Esophagus squamous epithelium (tissue), 5 donors: ENCODE measurements around the gene PCSK5. TPM values are rescaled to one million over a fixed set of nuclear protein-coding genes. Genes with fewer than 3 reads are reported as not detected.

ENCODE experiments used
- DNase-seq: peaks from one replicate; lab custom pipeline; 2025; lab: John Stamatoyannopoulos, UW
- H3K27ac ChIP-seq, 4 donors: fragments of 200-600 bp; sonication (generic); one replicate each; pipeline ENCODE4 v1.5.1; 2016 to 2019; ENCODE audit warnings: mild to moderate bottlenecking in 1 of 4
- H3K27me3 ChIP-seq, 4 donors: fragments of 200-600 bp; sonication (generic); 1 replicate in 3 of 4; 2 replicates in 1 of 4; pipeline versions ENCODE4 v1.5.1 to v1.6.0; 2017 to 2021; ENCODE audit warnings: antibody characterized with exemption in 1 of 4
- H3K36me3 ChIP-seq, 3 donors: fragments of 200-600 bp; sonication (generic); one replicate each; pipeline ENCODE4 v1.5.1; 2016 to 2019
- H3K4me1 ChIP-seq, 3 donors: fragments of 200-600 bp; sonication (generic); one replicate each; pipeline ENCODE4 v1.5.1; 2017 to 2019
- H3K4me3 ChIP-seq, 4 donors: fragments of 200-600 bp; sonication (generic); 1 replicate in 3 of 4; 2 replicates in 1 of 4; pipeline ENCODE4 v1.5.1; 2016 to 2019; ENCODE audit warnings: mild to moderate bottlenecking in 2 of 4, moderate library complexity in 1 of 4
- H3K9me3 ChIP-seq, 3 donors: fragments of 200-600 bp; sonication (generic); one replicate each; pipeline ENCODE4 v1.5.1; 2016 to 2019
- POLR2A ChIP-seq, 4 donors: fragments of 450-650 bp; IDR thresholded peaks; one replicate each; pipeline ENCODE4 v1.6.1; 2017; ENCODE audit warnings: antibody characterized with exemption in 4 of 4, mild to moderate bottlenecking in 4 of 4, moderate library complexity in 3 of 4
- WGBS, 2 donors: methylation state at CpG; one replicate each; pipeline ENCODE4 v1.1.5; 2018; 5-methylcytosine and 5-hydroxymethylcytosine counted together
- intact Hi-C: fragments of 100-400 bp; cut with DNase I; formaldehyde crosslinking; loops from one replicate; pipeline ENCODE4 v1.15.0; 2022
- total RNA-seq, 4 donors: library from RNA; depleted of rRNA; stranded (reverse); fragments of >200 nt; gene quantifications; one replicate each; pipeline ENCODE4 v1.1.0, GENCODE V29; 2016
- TF ChIP-seq, protein P1 (sequence below), 6 experiments: fragments of 450-650 bp in 4 of 6; fragments of 200-600 bp in 2 of 6; sonication (generic) in 2 of 6; IDR thresholded peaks; one replicate each; pipeline ENCODE4 v1.5.1; 2016 to 2019; ENCODE audit warnings: antibody characterized with exemption in 6 of 6, mild to moderate bottlenecking in 4 of 6, moderate library complexity in 4 of 6
- donor health status: DM: yes; HTN: yes; CAD: no.

Gene PCSK5
- total RNA-seq, 4 donors from 2014 or later, result 8.4 to 33.8 (median 24.2) TPM

DNA sequence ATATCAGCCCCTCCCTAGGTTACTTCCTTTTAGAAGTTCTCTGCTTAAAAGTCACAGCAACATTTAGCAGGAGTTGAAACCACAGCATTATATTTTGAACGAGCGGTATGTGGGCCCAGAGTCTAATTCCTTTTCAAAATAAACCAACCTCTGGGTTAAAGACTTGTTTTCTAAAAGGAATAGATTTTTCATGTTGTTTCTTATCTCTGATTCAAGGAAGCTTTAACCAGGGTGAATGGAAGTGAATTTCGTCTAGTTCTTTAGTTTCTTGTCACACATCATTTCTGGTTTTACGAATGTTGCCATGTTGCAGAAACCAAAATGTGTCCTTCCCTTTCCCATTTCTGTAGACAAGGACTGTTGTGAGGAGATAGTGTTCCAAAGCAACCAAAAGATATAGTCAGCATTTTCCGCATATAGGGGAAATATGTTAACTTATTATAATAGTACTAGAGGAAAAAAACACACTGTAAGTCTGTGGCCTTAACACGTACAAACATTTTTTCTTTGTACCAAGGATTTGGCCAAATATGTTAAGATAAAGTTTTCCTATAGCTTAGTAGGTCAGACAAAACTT, 142.4 kb downstream of the PCSK5 start:
- no peak for TF ChIP-seq POLR2A (IDR thresholded peaks at IDR 0.05)
- TF ChIP-seq, protein P1, sequence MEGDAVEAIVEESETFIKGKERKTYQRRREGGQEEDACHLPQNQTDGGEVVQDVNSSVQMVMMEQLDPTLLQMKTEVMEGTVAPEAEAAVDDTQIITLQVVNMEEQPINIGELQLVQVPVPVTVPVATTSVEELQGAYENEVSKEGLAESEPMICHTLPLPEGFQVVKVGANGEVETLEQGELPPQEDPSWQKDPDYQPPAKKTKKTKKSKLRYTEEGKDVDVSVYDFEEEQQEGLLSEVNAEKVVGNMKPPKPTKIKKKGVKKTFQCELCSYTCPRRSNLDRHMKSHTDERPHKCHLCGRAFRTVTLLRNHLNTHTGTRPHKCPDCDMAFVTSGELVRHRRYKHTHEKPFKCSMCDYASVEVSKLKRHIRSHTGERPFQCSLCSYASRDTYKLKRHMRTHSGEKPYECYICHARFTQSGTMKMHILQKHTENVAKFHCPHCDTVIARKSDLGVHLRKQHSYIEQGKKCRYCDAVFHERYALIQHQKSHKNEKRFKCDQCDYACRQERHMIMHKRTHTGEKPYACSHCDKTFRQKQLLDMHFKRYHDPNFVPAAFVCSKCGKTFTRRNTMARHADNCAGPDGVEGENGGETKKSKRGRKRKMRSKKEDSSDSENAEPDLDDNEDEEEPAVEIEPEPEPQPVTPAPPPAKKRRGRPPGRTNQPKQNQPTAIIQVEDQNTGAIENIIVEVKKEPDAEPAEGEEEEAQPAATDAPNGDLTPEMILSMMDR (IDR thresholded peaks at IDR 0.05), result no peak
- Histone ChIP-seq H3K27ac (no peak overlapping the region), H3K27me3 (no peaks in the 10 kb centered on the region), H3K4me1 (no peaks in the 10 kb centered on the region), H3K9me3 (no peaks in the 10 kb centered on the region), H3K36me3 (peaks cover 0 to 59% (median 0%) of the 10 kb centered on the region in 3 donors), H3K4me3 (no peak overlapping the region)
- 75 to 83% methylated on average over 6 of the region's 6 CpGs for WGBS, 2 donors
- intact Hi-C loops, result no loop called here
- DNase-seq, result no peak

DNA sequence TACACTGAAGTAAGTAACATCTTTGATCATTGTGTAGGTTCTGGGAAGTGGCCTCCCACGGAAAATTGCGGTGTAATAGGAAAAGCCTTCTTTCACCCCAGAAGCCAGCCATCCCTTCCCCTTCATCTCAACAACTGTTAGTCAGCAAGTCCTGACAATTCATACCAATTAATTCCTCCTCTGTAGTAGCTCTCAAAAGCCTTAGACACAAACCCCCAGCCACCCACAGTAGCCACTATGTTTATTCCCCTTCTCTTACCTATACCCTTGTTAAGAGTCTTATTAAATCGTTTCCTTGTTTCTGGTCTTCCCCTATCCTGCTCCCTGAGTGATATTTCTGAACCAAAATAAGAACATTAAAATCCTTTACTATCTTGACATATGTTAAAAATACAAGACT, 143.6 kb downstream of the PCSK5 start:
- no peaks in the 10 kb centered on the region for H3K4me1 ChIP-seq
- no peak overlapping the region for H3K4me3 ChIP-seq
- TF ChIP-seq, protein P1 (IDR thresholded peaks at IDR 0.05), result no peak
- TF ChIP-seq POLR2A (IDR thresholded peaks at IDR 0.05), result no peak
- no peak overlapping the region for H3K27ac ChIP-seq
- no peaks in the 10 kb centered on the region for H3K9me3 ChIP-seq
- intact Hi-C loops, result no loop called here
- H3K27me3 ChIP-seq, result no peaks in the 10 kb centered on the region
- DNase-seq, result no peak
- H3K36me3 ChIP-seq, result peaks cover 0 to 48% (median 0%) of the 10 kb centered on the region in 3 donors
- 79 to 95% methylated on average over 3 of the region's 3 CpGs for WGBS, 2 donors

DNA sequence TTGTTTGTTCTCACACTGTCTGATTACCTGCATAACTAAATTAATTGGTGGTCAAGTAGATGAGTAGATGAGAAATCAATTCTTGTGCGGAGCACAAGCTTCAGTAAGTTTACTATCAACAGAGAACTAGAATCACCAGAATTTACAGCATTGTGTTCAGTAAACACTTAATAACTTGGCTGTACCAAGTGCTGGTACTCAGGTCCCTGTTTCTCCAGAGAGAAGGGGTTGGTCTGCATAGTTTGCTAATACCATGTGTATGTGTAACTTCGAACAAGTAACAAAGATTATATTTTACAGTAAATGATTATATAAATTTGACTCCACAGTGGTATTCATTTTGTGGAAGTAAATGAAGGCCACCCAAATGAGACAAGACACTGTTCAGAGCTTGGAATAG, 146.3 kb downstream of the PCSK5 start:
- 91 to 98% methylated on average over 2 of the region's 2 CpGs for WGBS, 2 donors

DNA sequence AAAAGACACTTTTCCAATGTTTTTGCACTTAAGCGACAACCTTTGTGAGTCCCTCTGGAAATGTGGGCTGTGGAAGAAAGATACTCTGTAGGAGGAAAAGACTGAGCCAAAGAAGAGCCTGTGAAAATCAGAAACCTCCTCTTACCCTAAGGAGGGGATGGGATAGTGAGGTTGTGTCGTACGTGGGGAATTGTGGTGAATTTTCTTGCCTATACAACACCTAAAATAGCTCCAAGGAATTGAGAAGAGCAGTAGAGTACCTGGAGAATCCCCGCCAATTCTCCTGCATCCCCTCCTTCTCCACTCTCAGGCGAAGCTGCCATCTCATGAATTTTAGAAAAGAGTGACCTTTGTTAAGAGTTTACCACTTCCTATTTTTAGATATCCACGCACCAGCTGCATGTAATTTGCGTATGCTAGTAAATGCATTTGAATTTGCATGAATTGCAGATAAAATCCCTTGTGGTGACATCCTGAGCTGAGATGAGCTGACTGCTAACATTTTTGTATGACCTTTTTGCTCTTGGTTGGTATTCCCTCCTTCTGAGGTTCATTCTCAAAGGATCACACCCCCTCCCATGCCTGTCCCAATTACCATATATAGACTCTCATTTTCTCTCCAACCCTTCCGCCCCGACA, 147.2 kb downstream of the PCSK5 start:
- DNase-seq, result no peak
- H3K9me3 ChIP-seq, result no peaks in the 10 kb centered on the region
- TF ChIP-seq, protein P1 (IDR thresholded peaks at IDR 0.05), result no peak
- TF ChIP-seq POLR2A (IDR thresholded peaks at IDR 0.05), result no peak
- no peak overlapping the region for H3K4me3 ChIP-seq
- intact Hi-C loops, result no loop called here
- H3K36me3 ChIP-seq, result peaks cover 0 to 31% (median 0%) of the 10 kb centered on the region in 3 donors
- WGBS, 2 donors, result 80 to 97% methylated on average over 9 of the region's 9 CpGs
- H3K27me3 ChIP-seq, result no peaks in the 10 kb centered on the region
- no peak overlapping the region for H3K27ac ChIP-seq
- H3K4me1 ChIP-seq, result no peaks in the 10 kb centered on the region

More for the DNA sequence above, 146.3 kb downstream of the PCSK5 start:
- H3K9me3 ChIP-seq, result no peaks in the 10 kb centered on the region
- H3K36me3 ChIP-seq, result peaks cover 0 to 32% (median 0%) of the 10 kb centered on the region in 3 donors
- intact Hi-C loops, result no loop called here
- H3K27ac ChIP-seq, result no peak overlapping the region
- H3K27me3 ChIP-seq, result no peaks in the 10 kb centered on the region
- TF ChIP-seq POLR2A (IDR thresholded peaks at IDR 0.05), result no peak
- TF ChIP-seq, protein P1 (IDR thresholded peaks at IDR 0.05), result no peak
- no peak overlapping the region for H3K4me3 ChIP-seq
- no peak for DNase-seq
- no peaks in the 10 kb centered on the region for H3K4me1 ChIP-seq

DNA sequence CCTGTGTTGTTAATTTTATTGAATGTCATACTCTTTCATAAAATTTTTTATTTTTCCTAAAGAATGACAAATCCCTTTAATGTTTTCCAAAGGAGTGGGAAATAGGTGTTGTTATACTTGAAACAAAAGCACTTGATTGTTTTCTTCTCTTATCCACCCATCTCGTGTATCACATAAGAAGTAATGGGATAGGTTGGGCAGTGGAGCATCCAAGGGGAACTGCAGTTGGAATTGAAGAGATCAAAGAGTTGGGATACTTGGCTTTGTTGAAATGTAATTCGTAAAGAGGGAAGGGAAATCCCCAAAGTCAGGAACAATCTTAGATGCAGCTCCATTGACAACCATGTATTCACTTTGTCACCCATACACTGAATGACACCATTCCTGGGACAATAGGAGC, 148.0 kb downstream of the PCSK5 start:
- Histone ChIP-seq H3K27me3 (no peaks in the 10 kb centered on the region), H3K9me3 (no peaks in the 10 kb centered on the region), H3K27ac (no peak overlapping the region), H3K4me3 (no peak overlapping the region), H3K36me3 (peaks cover 0 to 24% (median 0%) of the 10 kb centered on the region in 3 donors), H3K4me1 (no peaks in the 10 kb centered on the region)
- no peak for DNase-seq
- TF ChIP-seq, protein P1 (IDR thresholded peaks at IDR 0.05), result no peak
- no peak for TF ChIP-seq POLR2A (IDR thresholded peaks at IDR 0.05)
- WGBS, 2 donors, result 78 to 83% methylated on average over 2 of the region's 2 CpGs
- intact Hi-C loops, result no loop called here
